Epithelial cell of proximal tubule (primary cell): Measurements from ENCODE around the gene INTS7. TPM values are rescaled to one million over a fixed set of nuclear protein-coding genes. Genes with fewer than 3 reads are reported as not detected.
"Not testable (repeated sequence)": the region's sequence is repeated elsewhere in the genome, so short reads cannot be mapped to it uniquely, and the experiment has no call there.

ENCODE experiments used
- DNase-seq: peaks from one replicate; pipeline ENCODE4 v3.0.0-alpha.2; 2011; ENCODE audit warnings: low read depth
- H3K4me3 ChIP-seq: 2 replicates; pipeline ENCODE4 v1.5.1; 2011; ENCODE audit warnings: low read depth, mild to moderate bottlenecking, low read length
- CTCF ChIP-seq: conservative IDR thresholded peaks from 2 replicates; pipeline ENCODE4 v1.5.1; 2012; ENCODE audit warnings: low read depth, mild to moderate bottlenecking, low read length
- total RNA-seq: library from RNA; depleted of rRNA; stranded (reverse); fragments of >200 nt; gene quantifications from 2 replicates; pipeline ENCODE4 v1.2.3, GENCODE V29; 2015

The INTS7 gene
- total RNA-seq, 1 donor from 2014 or later, result 17.8 TPM

GRCh38 chr1:211923095-211923494 is 112.3 kb downstream of the INTS7 start:
- H3K4me3 ChIP-seq, result no peak overlapping the region
- DNase-seq, result no peak
- no peak for TF ChIP-seq CTCF

GRCh38 chr1:211921579-211922095 is 113.7 kb downstream of the INTS7 start:
- TF ChIP-seq CTCF, result no peak
- DNase-seq, result no peak
- H3K4me3 ChIP-seq, result no peak overlapping the region

- DNase-seq, result no peak
- TF ChIP-seq CTCF, result no peak
- no peak overlapping the region for H3K4me3 ChIP-seq
Measured at GRCh38 chr1:211920602-211921226, 114.6 kb downstream of the INTS7 start.

- DNase-seq, result no peak
- no peak overlapping the region for H3K4me3 ChIP-seq
- TF ChIP-seq CTCF, result no peak
Measured at GRCh38 chr1:211920141-211920572, 115.2 kb downstream of the INTS7 start.

- H3K4me3 ChIP-seq, result no peak overlapping the region
- DNase-seq, result no peak
- TF ChIP-seq CTCF, result no peak
Measured at GRCh38 chr1:211918843-211919414, 116.4 kb downstream of the INTS7 start.

- DNase-seq, H3K4me3 ChIP-seq: not testable (repeated sequence)
Measured at GRCh38 chr1:211916458-211916857, 118.9 kb downstream of the INTS7 start.

- no peak overlapping the region for H3K4me3 ChIP-seq
- TF ChIP-seq CTCF, result no peak
- no peak for DNase-seq
Measured at GRCh38 chr1:211915924-211916323, 119.4 kb downstream of the INTS7 start.
